Measurements from ENCODE around the gene ITGA2. TPM values are rescaled to one million over a fixed set of nuclear protein-coding genes. Genes with fewer than 3 reads are reported as not detected.

Gene ITGA2
- total RNA-seq, 2 donors from 2014 or later = 0.88 to 3.8 TPM

DNA sequence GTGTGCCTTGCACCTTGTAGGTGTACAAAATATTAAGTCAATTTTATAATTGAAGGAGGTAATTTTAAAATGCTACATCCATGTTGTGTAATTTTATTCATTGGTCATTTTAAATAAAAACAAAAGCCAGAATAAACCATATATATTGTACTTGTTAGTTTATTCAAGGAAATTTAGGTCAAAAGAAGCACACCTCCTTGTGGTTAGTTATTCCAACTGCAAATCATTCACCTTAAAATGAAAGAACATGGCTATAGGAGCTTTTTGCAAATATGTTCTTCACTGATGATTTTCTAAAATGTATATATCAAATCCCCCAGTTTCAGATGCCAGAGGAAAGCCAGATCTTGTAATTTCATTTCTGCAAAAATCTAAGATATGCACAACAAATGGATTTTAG lies 125.8 kb downstream of the ITGA2 start:
- ATAC-seq (no peak), DNase-seq (no peak)
- intact Hi-C loops (cut with DNase I) = no loop called here

DNA sequence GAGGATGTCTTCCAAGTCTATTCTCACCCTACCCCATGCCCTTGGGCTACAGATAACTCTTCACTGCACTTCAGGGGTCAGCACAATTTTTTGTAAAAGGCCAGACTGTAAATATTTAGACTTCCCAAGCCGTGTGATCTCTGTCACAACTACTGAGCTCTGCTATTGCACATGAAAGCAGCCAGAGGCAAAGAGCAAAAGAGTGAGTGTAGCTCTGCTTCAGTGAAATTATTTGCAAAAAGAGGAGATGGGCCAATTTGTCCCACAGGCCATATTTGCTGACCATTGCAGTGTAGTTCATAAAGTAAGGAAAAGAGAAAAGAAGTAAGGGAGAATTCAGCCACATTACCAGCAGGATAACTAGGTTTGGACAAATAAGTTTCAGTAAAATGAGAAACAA lies 127.4 kb downstream of the ITGA2 start:
- intact Hi-C loops (cut with DNase I) = no loop called here
- ATAC-seq (no peak), DNase-seq (no peak)

DNA sequence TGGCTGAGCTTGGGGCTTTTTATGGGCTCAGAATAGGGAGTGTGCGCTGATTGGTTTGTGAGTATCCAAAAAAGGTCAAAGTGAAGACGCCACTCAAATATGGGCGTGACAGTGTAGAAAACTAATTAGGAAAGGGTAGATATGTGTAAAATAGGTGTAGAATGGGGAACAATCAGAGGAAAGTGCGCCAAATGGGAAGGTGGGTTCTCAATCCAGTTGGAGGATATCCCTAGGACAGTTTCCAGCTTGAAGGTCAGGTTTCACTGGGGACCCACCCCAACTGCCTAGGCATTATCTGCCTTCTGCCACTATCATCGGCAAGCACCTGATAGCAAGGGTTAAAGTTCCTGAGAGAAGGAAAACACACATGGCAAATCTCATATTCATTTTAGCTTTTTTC lies 129.7 kb downstream of the ITGA2 start:
- DNase-seq = no peak
- intact Hi-C loops (cut with DNase I) = no loop called here
- no peak for ATAC-seq

DNA sequence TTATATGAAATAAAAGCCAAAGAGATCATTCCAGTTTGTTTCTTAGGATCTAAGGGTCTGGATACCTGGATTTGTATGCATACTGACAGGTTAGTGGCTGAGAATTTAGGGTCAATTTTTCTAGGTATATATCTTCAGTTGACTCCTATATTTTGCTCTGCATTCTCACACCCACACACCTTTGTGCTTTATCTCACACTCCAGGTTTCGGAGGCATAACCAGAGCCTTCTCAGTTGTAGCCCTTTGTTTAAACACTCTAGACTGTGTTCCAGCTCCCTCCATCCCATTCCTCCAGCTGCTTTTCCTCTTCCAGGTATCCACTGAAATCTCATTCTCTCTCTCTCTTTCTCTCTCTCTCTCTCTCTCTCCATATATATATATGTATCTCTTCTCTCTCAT lies 131.0 kb downstream of the ITGA2 start:
- intact Hi-C loops (cut with DNase I) = no loop called here
- DNase-seq (no peak), ATAC-seq (no peak)

DNA sequence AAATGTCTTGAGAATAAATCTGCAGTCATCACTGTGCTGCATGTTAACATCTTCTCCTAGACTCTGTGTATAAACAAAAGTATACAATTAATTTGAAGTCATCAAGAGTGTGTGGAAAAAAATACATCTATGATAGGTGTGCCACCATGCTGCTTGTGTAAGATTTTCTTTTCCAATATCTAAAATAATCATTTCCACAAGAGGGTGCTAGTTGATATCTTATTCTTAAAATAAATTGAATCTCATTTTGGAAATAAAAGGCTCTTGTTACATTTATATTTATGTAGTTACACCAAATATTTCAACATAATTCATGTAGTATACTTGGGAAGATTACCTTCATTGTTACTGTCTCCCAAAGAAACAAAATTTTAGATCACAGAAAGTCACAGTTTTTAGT lies 134.6 kb downstream of the ITGA2 start:
- intact Hi-C loops (cut with DNase I) = no loop called here
- DNase-seq (no peak), ATAC-seq (no peak)

DNA sequence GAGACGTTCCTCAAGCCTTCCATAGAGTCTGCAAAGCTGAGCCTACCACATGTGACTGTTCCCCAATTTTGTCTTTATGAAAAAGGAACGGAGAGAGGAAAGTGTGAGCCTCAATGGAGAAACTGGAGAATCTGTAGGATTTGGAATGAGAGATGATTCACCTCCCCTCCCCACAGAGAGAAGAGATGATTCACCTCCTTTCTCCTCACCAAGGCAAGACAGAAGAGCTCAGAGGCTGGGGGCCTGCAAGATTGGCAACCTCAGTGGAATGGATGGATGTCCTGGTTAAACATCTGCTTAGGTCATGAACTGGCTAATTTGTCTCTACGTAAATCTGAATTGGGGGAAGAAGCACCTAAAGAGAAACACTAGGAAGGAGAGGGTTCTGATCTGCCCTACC lies 137.4 kb downstream of the ITGA2 start:
- DNase-seq = no peak
- intact Hi-C loops (cut with DNase I) = no loop called here
- no peak for ATAC-seq

DNA sequence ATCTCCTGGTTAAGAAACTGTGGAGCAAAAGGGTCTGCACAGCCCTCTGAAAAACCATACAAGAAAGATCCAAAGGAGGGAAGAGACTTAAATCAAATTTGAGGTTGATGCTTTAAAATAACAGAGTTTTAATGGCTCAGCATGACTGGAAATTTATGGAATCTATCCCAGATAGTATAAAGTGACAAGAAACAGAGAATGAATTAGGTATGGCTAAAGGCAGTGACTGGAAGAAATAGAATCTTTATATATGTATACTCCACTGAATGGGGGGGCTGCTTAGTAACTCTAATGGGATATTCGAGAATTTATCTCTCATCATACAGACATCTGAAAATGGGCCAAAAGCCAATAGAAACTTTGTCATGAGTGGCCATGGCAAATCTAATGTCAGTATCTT lies 138.0 kb downstream of the ITGA2 start:
- DNase-seq = no peak
- ATAC-seq = no peak
- intact Hi-C loops (cut with DNase I) = no loop called here

DNA sequence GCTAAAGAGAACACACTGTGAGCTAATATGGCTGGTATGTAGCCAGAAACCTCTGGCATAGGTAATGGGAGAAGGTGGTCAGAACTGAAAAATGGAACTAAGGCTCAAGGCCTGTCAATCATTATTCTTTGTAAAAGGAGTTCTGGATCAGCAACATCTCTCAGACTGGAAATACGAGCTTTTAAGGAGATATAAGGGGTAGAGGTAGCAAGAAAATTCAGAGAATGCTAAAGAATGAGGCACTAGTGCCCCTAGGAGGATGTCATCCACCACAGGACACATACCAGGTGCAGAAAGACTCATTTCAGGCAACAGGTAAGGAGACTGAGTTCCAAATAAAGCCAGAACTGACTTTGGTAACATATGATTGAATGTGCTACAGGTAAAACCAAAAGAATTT lies 139.3 kb downstream of the ITGA2 start:
- intact Hi-C loops (cut with DNase I) = no loop called here
- ATAC-seq (no peak), DNase-seq (no peak)

DNA sequence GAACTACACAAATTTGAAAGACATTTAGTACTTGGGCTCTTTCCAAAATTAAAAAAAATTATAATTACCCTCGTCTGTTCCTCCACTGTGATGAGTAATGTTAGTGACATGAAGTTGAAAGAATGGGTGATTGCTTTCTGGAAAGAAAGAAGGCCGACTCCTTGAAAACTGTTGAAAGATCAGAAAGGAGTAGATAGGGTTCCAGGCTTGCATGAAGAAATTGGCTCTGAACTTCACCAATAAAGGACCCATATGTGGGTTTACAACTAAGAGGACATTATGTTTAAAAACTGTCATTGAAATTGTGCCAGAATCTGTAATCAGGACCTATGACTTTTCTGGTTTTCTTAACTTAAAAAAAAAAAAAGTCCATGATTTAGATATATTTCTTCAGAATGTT lies 141.1 kb downstream of the ITGA2 start:
- intact Hi-C loops (cut with DNase I) = no loop called here
- no peak for DNase-seq
- ATAC-seq = no peak

DNA sequence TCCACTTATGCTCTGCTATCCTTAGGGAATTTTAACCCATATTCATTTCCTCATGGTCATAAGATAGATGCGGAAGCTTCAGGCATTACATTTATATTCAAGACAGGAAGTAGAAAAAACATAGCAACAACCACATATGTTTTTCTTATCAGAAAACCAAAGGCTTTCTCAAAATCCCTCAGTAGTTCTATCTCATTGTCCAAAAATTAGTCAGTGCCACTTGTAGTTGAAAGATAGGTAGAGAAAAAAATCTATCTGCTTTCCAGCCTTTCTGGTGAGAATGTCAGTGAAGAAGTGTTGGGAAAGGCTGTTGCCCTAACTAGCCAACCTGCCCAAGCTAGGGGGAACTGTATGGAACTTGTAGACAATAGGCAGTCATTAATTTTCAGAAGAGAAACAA lies 143.9 kb downstream of the ITGA2 start:
- intact Hi-C loops (cut with DNase I) = no loop called here
- DNase-seq (no peak), ATAC-seq (no peak)

Other genes starting within 250 kb of the ITGA2 start
- 10 to 100 TPM; 29.3 to 34.9 TPM for gene ITGA1, start 201.4 kb upstream of the ITGA2 start, total RNA-seq
- gene PELO, start 201.4 kb upstream of the ITGA2 start, total RNA-seq = 10 to 100 TPM; 16.1 to 23.6 TPM
- 10 to 100 TPM; 63.7 to 64.4 TPM for gene MOCS2, start 120.4 kb downstream of the ITGA2 start, total RNA-seq